Smooth muscle cell (in vitro differentiated cells): Measurements from ENCODE around the gene NMNAT3. TPM values are rescaled to one million over a fixed set of nuclear protein-coding genes. Genes with fewer than 3 reads are reported as not detected.

Experiments
- DNase-seq: peaks from one replicate; lab custom pipeline; 2025; ENCODE audit not compliant: unreplicated experiment; lab: John Stamatoyannopoulos, UW
- H2AFZ ChIP-seq: fragments of 200-600 bp; sonication (generic); 2 replicates; pipeline ENCODE4 v1.6.0; 2016; ENCODE audit warnings: antibody characterized with exemption, low read depth, mild to moderate bottlenecking
- H3F3A ChIP-seq: fragments of 200-600 bp; sonication (generic); 2 replicates; pipeline ENCODE4 v1.6.0; 2017; ENCODE audit warnings: antibody characterized with exemption, low read depth
- H3K27ac ChIP-seq: fragments of 200-600 bp; sonication (generic); 2 replicates; pipeline ENCODE4 v1.5.1; 2016; ENCODE audit warnings: low read depth, mild to moderate bottlenecking
- H3K27me3 ChIP-seq: fragments of 200-600 bp; sonication (generic); 2 replicates; pipeline ENCODE4 v1.6.1; 2016; ENCODE audit warnings: low read depth, mild to moderate bottlenecking
- H3K36me3 ChIP-seq: fragments of 200-600 bp; sonication (generic); 2 replicates; pipeline ENCODE4 v1.5.1; 2016; ENCODE audit warnings: low read depth
- H3K4me1 ChIP-seq: fragments of 200-600 bp; sonication (generic); 2 replicates; pipeline ENCODE4 v1.5.1; 2016; ENCODE audit warnings: low read depth
- H3K4me2 ChIP-seq: fragments of 200-600 bp; sonication (generic); 2 replicates; pipeline ENCODE4 v1.6.0; 2016; ENCODE audit warnings: mild to moderate bottlenecking
- H3K4me3 ChIP-seq: fragments of 200-600 bp; sonication (generic); 2 replicates; pipeline ENCODE4 v1.5.1; 2016; ENCODE audit warnings: mild to moderate bottlenecking
- H3K79me2 ChIP-seq: fragments of 200-600 bp; sonication (generic); 2 replicates; pipeline ENCODE4 v1.6.0; 2016; ENCODE audit warnings: low read depth, mild to moderate bottlenecking
- H3K9ac ChIP-seq: fragments of 200-600 bp; sonication (generic); 2 replicates; pipeline ENCODE4 v1.6.0; 2016; ENCODE audit warnings: low read depth
- H3K9me3 ChIP-seq: fragments of 200-600 bp; sonication (generic); replicated peaks from 2 replicates; pipeline ENCODE4 v1.5.1; 2016; ENCODE audit warnings: low read depth
- H4K20me1 ChIP-seq: fragments of 200-600 bp; sonication (generic); 2 replicates; pipeline ENCODE4 v1.6.0; 2016; ENCODE audit warnings: low read depth
- CTCF ChIP-seq: fragments of 200-600 bp; sonication (generic); IDR thresholded peaks from 2 replicates; pipeline ENCODE4 v1.5.1; 2017; ENCODE audit warnings: borderline replicate concordance, mild to moderate bottlenecking, antibody characterized with exemption; ENCODE audit not compliant: insufficient read depth, poor library complexity, severe bottlenecking
- WGBS: methylation state at CpG from one replicate; pipeline ENCODE4 v1.1.7; 2016; ENCODE audit warnings: low lambda C conversion rate; 5-methylcytosine and 5-hydroxymethylcytosine counted together
- polyA plus RNA-seq: library from polyadenylated mRNA; unstranded; fragments of >200 nt; fragmentation: Nextera tagmentation; extraction: Ambion mirVana; gene quantifications from 2 replicates; pipeline ENCODE4 v1.2.1, GENCODE V29; 2016
- total RNA-seq: library from RNA; depleted of rRNA; stranded (reverse); fragments of >200 nt; gene quantifications from 2 replicates; pipeline ENCODE4 v1.2.3, GENCODE V29; 2014

The NMNAT3 gene
- total and polyA plus RNA-seq, 2 experiments from 2014 or later = 0.18 to 0.65 TPM

GRCh38 chr3:139676632-139677387, 962 bp downstream of the NMNAT3 start:
- Histone ChIP-seq H4K20me1 (no peaks in the 10 kb centered on the region), H2AFZ (no peak overlapping the region), H3K36me3 (no peaks in the 10 kb centered on the region), H3K27me3 (peaks cover 29% of the 10 kb centered on the region), H3K4me2 (peak overlapping the region; percentile 92), H3K9ac (no peak overlapping the region), H3K27ac (no peak overlapping the region), H3K4me3 (peak overlapping the region; percentile 66), H3K9me3 (no peaks in the 10 kb centered on the region), H3K4me1 (peaks cover 17% of the 10 kb centered on the region), H3F3A (no peaks in the 10 kb centered on the region), H3K79me2 (no peaks in the 10 kb centered on the region)
- DNase-seq = no peak
- 66% methylated on average over 10 of the region's 10 CpGs for WGBS
- TF ChIP-seq CTCF = no peak

- no peaks in the 10 kb centered on the region for H3F3A ChIP-seq
- H3K4me1 ChIP-seq = peaks cover 17% of the 10 kb centered on the region
- H3K27me3 ChIP-seq = peaks cover 29% of the 10 kb centered on the region
- no peak overlapping the region for H3K4me3 ChIP-seq
- H4K20me1 ChIP-seq = no peaks in the 10 kb centered on the region
- WGBS = 76% methylated on average over 1 of the region's 1 CpG
- H3K9me3 ChIP-seq = no peaks in the 10 kb centered on the region
- TF ChIP-seq CTCF = no peak
- no peak for DNase-seq
- H3K36me3 ChIP-seq = no peaks in the 10 kb centered on the region
- H3K27ac ChIP-seq = no peak overlapping the region
- no peak overlapping the region for H2AFZ ChIP-seq
- H3K79me2 ChIP-seq = no peaks in the 10 kb centered on the region
- H3K9ac ChIP-seq = no peak overlapping the region
- H3K4me2 ChIP-seq = no peak overlapping the region
These were observed 1.7 kb downstream of the NMNAT3 start for GRCh38 chr3:139676108-139676507.

GRCh38 chr3:139675327-139675726, 2.4 kb downstream of the NMNAT3 start:
- no peaks in the 10 kb centered on the region for H3F3A ChIP-seq
- no peaks in the 10 kb centered on the region for H4K20me1 ChIP-seq
- H3K27me3 ChIP-seq = peaks cover 27% of the 10 kb centered on the region
- no peak for TF ChIP-seq CTCF
- no peaks in the 10 kb centered on the region for H3K36me3 ChIP-seq
- peaks cover 17% of the 10 kb centered on the region for H3K4me1 ChIP-seq
- no peak overlapping the region for H2AFZ ChIP-seq
- H3K4me3 ChIP-seq = no peak overlapping the region
- no peak overlapping the region for H3K4me2 ChIP-seq
- H3K79me2 ChIP-seq = no peaks in the 10 kb centered on the region
- H3K27ac ChIP-seq = no peak overlapping the region
- WGBS = 80% methylated on average over 2 of the region's 2 CpGs
- no peak for DNase-seq
- no peak overlapping the region for H3K9ac ChIP-seq
- no peaks in the 10 kb centered on the region for H3K9me3 ChIP-seq

- H4K20me1 ChIP-seq = no peaks in the 10 kb centered on the region
- H3K36me3 ChIP-seq = no peaks in the 10 kb centered on the region
- no peak overlapping the region for H3K4me2 ChIP-seq
- H3K4me1 ChIP-seq = peaks cover 17% of the 10 kb centered on the region
- no peaks in the 10 kb centered on the region for H3K79me2 ChIP-seq
- no peak overlapping the region for H3K27ac ChIP-seq
- no peak for DNase-seq
- H2AFZ ChIP-seq = no peak overlapping the region
- WGBS = 64% methylated on average over 6 of the region's 6 CpGs
- TF ChIP-seq CTCF = no peak
- H3F3A ChIP-seq = no peaks in the 10 kb centered on the region
- H3K9me3 ChIP-seq = no peaks in the 10 kb centered on the region
- no peak overlapping the region for H3K4me3 ChIP-seq
- H3K9ac ChIP-seq = no peak overlapping the region
- peaks cover 23% of the 10 kb centered on the region for H3K27me3 ChIP-seq
These were observed 3.1 kb downstream of the NMNAT3 start for GRCh38 chr3:139674571-139675260.
